Cardiac muscle cell (in vitro differentiated cells and primary cell): Measurements from ENCODE around the gene KRTAP10-5. TPM values are rescaled to one million over a fixed set of nuclear protein-coding genes. Genes with fewer than 3 reads are reported as not detected.

Experiments used
- DNase-seq, 2 donors: peaks; one replicate each; pipeline versions ENCODE4 v3.0.0 to v3.0.0-alpha.2; 2010 to 2017; ENCODE audit warnings: low read depth in 1 of 2, low spot score in 1 of 2
- H3K27ac ChIP-seq: fragments of 200-600 bp; sonication (generic); 2 replicates; pipeline ENCODE4 v1.5.1; 2016
- H3K27me3 ChIP-seq: fragments of 200-600 bp; sonication (generic); 2 replicates; pipeline ENCODE4 v1.6.0; 2016; ENCODE audit warnings: control low read depth
- H3K36me3 ChIP-seq: fragments of 200-600 bp; sonication (generic); 2 replicates; pipeline ENCODE4 v1.5.1; 2016; ENCODE audit warnings: control low read depth
- H3K4me1 ChIP-seq: fragments of 200-600 bp; sonication (generic); 2 replicates; pipeline ENCODE4 v1.8.1; 2017; ENCODE audit warnings: low read depth, mild to moderate bottlenecking, mixed run types
- H3K4me3 ChIP-seq: fragments of 200-600 bp; sonication (generic); 2 replicates; pipeline ENCODE4 v1.5.1; 2016; ENCODE audit warnings: mild to moderate bottlenecking
- H3K9me3 ChIP-seq: fragments of 200-600 bp; sonication (generic); 2 replicates; pipeline ENCODE4 v1.5.1; 2017; ENCODE audit warnings: low read depth, mild to moderate bottlenecking, control low read depth
- CTCF ChIP-seq: IDR thresholded peaks from 2 replicates; pipeline ENCODE4 v1.5.1; 2012; ENCODE audit warnings: low read depth, mild to moderate bottlenecking, low read length
- polyA plus RNA-seq: library from polyadenylated mRNA; unstranded; fragments of >200 nt; fragmentation: Nextera tagmentation; extraction: Ambion mirVana; gene quantifications from 2 replicates; pipeline ENCODE4 v1.2.1, GENCODE V29; 2016
- total RNA-seq: library from RNA; depleted of rRNA; stranded (reverse); fragments of >200 nt; gene quantifications from 2 replicates; pipeline ENCODE4 v1.2.3, GENCODE V29; 2016

Gene KRTAP10-5
- total and polyA plus RNA-seq, 2 experiments from 2014 or later, result not detected

GRCh38 chr21:44539046-44539445, 41.4 kb downstream of the KRTAP10-5 start:
- Histone ChIP-seq H3K27me3 (no peaks in the 10 kb centered on the region), H3K36me3 (no peaks in the 10 kb centered on the region), H3K4me1 (no peaks in the 10 kb centered on the region), H3K9me3 (no peaks in the 10 kb centered on the region), H3K27ac (no peak overlapping the region), H3K4me3 (no peak overlapping the region)
- no peak for TF ChIP-seq CTCF
- DNase-seq, result no peak

GRCh38 chr21:44537930-44538911, 42.2 kb downstream of the KRTAP10-5 start:
- H3K36me3 ChIP-seq, result no peaks in the 10 kb centered on the region
- no peak for TF ChIP-seq CTCF
- H3K4me3 ChIP-seq, result no peak overlapping the region
- no peaks in the 10 kb centered on the region for H3K9me3 ChIP-seq
- no peaks in the 10 kb centered on the region for H3K27me3 ChIP-seq
- H3K4me1 ChIP-seq, result no peaks in the 10 kb centered on the region
- DNase-seq, result no peak
- H3K27ac ChIP-seq, result no peak overlapping the region

GRCh38 chr21:44535963-44536362, 44.4 kb downstream of the KRTAP10-5 start:
- TF ChIP-seq CTCF, result no peak
- H3K27me3 ChIP-seq, result no peaks in the 10 kb centered on the region
- no peaks in the 10 kb centered on the region for H3K9me3 ChIP-seq
- no peak overlapping the region for H3K27ac ChIP-seq
- H3K4me1 ChIP-seq, result no peaks in the 10 kb centered on the region
- no peak for DNase-seq
- no peak overlapping the region for H3K4me3 ChIP-seq
- H3K36me3 ChIP-seq, result no peaks in the 10 kb centered on the region

GRCh38 chr21:44534688-44535087, 45.7 kb downstream of the KRTAP10-5 start:
- Histone ChIP-seq H3K9me3 (no peaks in the 10 kb centered on the region), H3K27ac (no peak overlapping the region), H3K27me3 (no peaks in the 10 kb centered on the region), H3K4me3 (no peak overlapping the region), H3K4me1 (no peaks in the 10 kb centered on the region), H3K36me3 (no peaks in the 10 kb centered on the region)
- no peak for TF ChIP-seq CTCF
- DNase-seq, result no peak

GRCh38 chr21:44533891-44534627, 46.3 kb downstream of the KRTAP10-5 start:
- H3K36me3 ChIP-seq, result no peaks in the 10 kb centered on the region
- no peak for TF ChIP-seq CTCF

More at GRCh38 chr21:44533891-44534627, 46.3 kb downstream of the KRTAP10-5 start:
- Histone ChIP-seq H3K4me3 (no peak overlapping the region), H3K4me1 (no peaks in the 10 kb centered on the region), H3K9me3 (no peaks in the 10 kb centered on the region), H3K27ac (no peak overlapping the region), H3K27me3 (no peaks in the 10 kb centered on the region)
- no peak for DNase-seq
